HCT116 (cell line): ENCODE results near the gene ADIRF. TPM values are rescaled to one million over a fixed set of nuclear protein-coding genes. Genes with fewer than 3 reads are reported as not detected.
A peak's percentile ranks its signal among the peaks of the same experiment; 100 is the strongest.

Experiments used
- ATAC-seq: fragments of 200-7000 bp; cut with Tn5 transposase; 2 replicates; pipeline ENCODE4 v1.9.1; 2020; ENCODE audit warnings: mild to moderate bottlenecking, moderate library complexity
- BruUV-seq: library from RNA; stranded (reverse); fragments of 400-500 nt; replicated peaks from 2 replicates; lab custom pipeline; 2021; lab: Mats Ljungman, UMichigan
- CTCF ChIA-PET: fragments of 300-600 bp; sonication (Branson Sonifier 250); formaldehyde crosslinking; loops from one replicate; lab custom pipeline; 2021; ENCODE audit warnings: antibody characterized with exemption; lab: Charles Lee
- POLR2A ChIA-PET: fragments of 300-600, 350-600 bp; sonication (Branson Sonifier 250); formaldehyde crosslinking; loops from one replicate; lab custom pipeline; 2021; ENCODE audit warnings: antibody characterized with exemption; lab: Charles Lee
- RAD21 ChIA-PET, 2 experiments: fragments of 300-600 bp; sonication (Branson Sonifier 250); formaldehyde crosslinking; loops; one replicate each; lab custom pipeline; 2023; ENCODE audit warnings: low total read pairs in 2 of 2; ENCODE audit not compliant: uncharacterized antibody in 2 of 2, unreplicated experiment in 2 of 2, low non-redundant PET in 1 of 2; lab: Charles Lee
- DNase-seq: peaks from one replicate; pipeline ENCODE4 v3.0.0-alpha.2; 2010; ENCODE audit warnings: low read depth, low spot score
- H2AFZ ChIP-seq: fragments of 200-600 bp; shearing (Covaris generic), sonication (generic); 2 replicates; pipeline ENCODE4 v1.6.1; 2017; ENCODE audit warnings: low read depth, mixed run types, mixed read lengths, antibody characterized with exemption, low read length; ENCODE audit not compliant: poor library complexity, severe bottlenecking
- H3K27ac ChIP-seq: 2 replicates; pipeline ENCODE4 v1.5.1; 2012; ENCODE audit warnings: low read depth, low read length
- H3K27me3 ChIP-seq: fragments of 200-600 bp; sonication (generic); 2 replicates; pipeline ENCODE4 v1.6.1; 2016; ENCODE audit warnings: mixed run types, low read length, mixed read lengths; ENCODE audit not compliant: insufficient read depth
- H3K36me3 ChIP-seq, 2 experiments: fragments of 200-500 bp in 1 of 2; fragments of 200-600 bp in 1 of 2; sonication (Bioruptor generic) in 1 of 2; sonication (generic) in 1 of 2; 2 replicates each; pipeline versions ENCODE4 v1.5.1 to v1.6.1; 2014 to 2016; ENCODE audit warnings: low read length in 2 of 2, inconsistent platforms in 1 of 2, mixed read lengths in 1 of 2, mixed run types in 1 of 2; ENCODE audit not compliant: insufficient read depth in 2 of 2, control insufficient read depth in 1 of 2
- H3K4me1 ChIP-seq, 2 experiments: fragments of 200-600 bp in 1 of 2; sonication (generic) in 1 of 2; 2 replicates each; pipeline versions ENCODE4 v1.5.1 to v1.6.1; 2012 to 2017; ENCODE audit warnings: low read length in 2 of 2, inconsistent platforms in 1 of 2, mild to moderate bottlenecking in 1 of 2, mixed read lengths in 1 of 2, mixed run types in 1 of 2, moderate library complexity in 1 of 2; ENCODE audit not compliant: insufficient read depth in 2 of 2, control insufficient read depth in 1 of 2
- H3K4me2 ChIP-seq: fragments of 200-600 bp; sonication (generic); 2 replicates; pipeline ENCODE4 v1.6.1; 2017; ENCODE audit warnings: mixed run types, low read length, mixed read lengths
- H3K4me3 ChIP-seq, 2 experiments: fragments of 200-600 bp in 1 of 2; sonication (generic) in 1 of 2; replicated peaks in 1 of 2; 2 replicates each; pipeline ENCODE4 v1.5.1; 2011 to 2016; ENCODE audit warnings: low read length in 2 of 2, control low read depth in 1 of 2, low read depth in 1 of 2, mild to moderate bottlenecking in 1 of 2, mixed read lengths in 1 of 2, mixed run types in 1 of 2
- H3K79me2 ChIP-seq: fragments of 200-600 bp; sonication (generic); 2 replicates; pipeline ENCODE4 v1.6.1; 2017; ENCODE audit warnings: mild to moderate bottlenecking, mixed run types, low read length, moderate library complexity, mixed read lengths; ENCODE audit not compliant: insufficient read depth
- H3K9ac ChIP-seq: fragments of 200-600 bp; sonication (generic); 2 replicates; pipeline ENCODE4 v1.6.1; 2016; ENCODE audit warnings: low read length, mixed read lengths
- H3K9me2 ChIP-seq: fragments of 200-600 bp; sonication (generic), shearing (Covaris generic); 2 replicates; pipeline ENCODE4 v1.6.1; 2017; ENCODE audit warnings: mixed run types, mild to moderate bottlenecking, moderate library complexity; ENCODE audit not compliant: insufficient read depth
- H3K9me3 ChIP-seq, 2 experiments: fragments of 200-500 bp in 1 of 2; fragments of 200-600 bp in 1 of 2; sonication (Bioruptor generic) in 1 of 2; sonication (generic) in 1 of 2; 2 replicates each; pipeline ENCODE4 v1.6.1; 2014 to 2017; ENCODE audit warnings: low read length in 2 of 2, mixed read lengths in 2 of 2, inconsistent platforms in 1 of 2, low read depth in 1 of 2, mild to moderate bottlenecking in 1 of 2, mixed run types in 1 of 2, moderate library complexity in 1 of 2; ENCODE audit not compliant: control insufficient read depth in 1 of 2, insufficient read depth in 1 of 2
- H4K20me1 ChIP-seq: fragments of 200-600 bp; sonication (generic), shearing (Covaris generic); 2 replicates; pipeline ENCODE4 v1.6.1; 2017; ENCODE audit warnings: mixed run types, mild to moderate bottlenecking, moderate library complexity; ENCODE audit not compliant: insufficient read depth
- ATF3 ChIP-seq: IDR thresholded peaks from 2 replicates; pipeline ENCODE4 v1.6.1; 2012
- CBX3 ChIP-seq: IDR thresholded peaks from 2 replicates; pipeline ENCODE4 v1.6.1; 2012; ENCODE audit warnings: low read depth
- CEBPB ChIP-seq: IDR thresholded peaks from 2 replicates; pipeline ENCODE4 v1.6.1; 2012; ENCODE audit warnings: low read depth
- EGR1 ChIP-seq: IDR thresholded peaks from 2 replicates; pipeline ENCODE4 v1.6.1; 2012; ENCODE audit warnings: low read depth
- EZH2phosphoT487 ChIP-seq: fragments of 200-600 bp; IDR thresholded peaks from 2 replicates; pipeline ENCODE4 v1.6.1; 2018; ENCODE audit warnings: antibody characterized with exemption, borderline replicate concordance
- FOSL1 ChIP-seq: IDR thresholded peaks from 2 replicates; pipeline ENCODE4 v1.6.1; 2012; ENCODE audit warnings: low read depth
- JUND ChIP-seq: IDR thresholded peaks from 2 replicates; pipeline ENCODE4 v1.6.1; 2012
- MAX ChIP-seq: IDR thresholded peaks from 2 replicates; pipeline ENCODE4 v1.6.1; 2012
- POLR2A ChIP-seq: IDR thresholded peaks from 2 replicates; pipeline ENCODE4 v1.7.0; 2011; ENCODE audit warnings: borderline replicate concordance; ENCODE audit not compliant: insufficient read depth, insufficient read length; ENCODE audit errors: extremely low read depth
- RAD21 ChIP-seq: IDR thresholded peaks from 2 replicates; pipeline ENCODE4 v1.6.1; 2012; ENCODE audit warnings: low read depth, mild to moderate bottlenecking
- REST ChIP-seq: IDR thresholded peaks from 2 replicates; pipeline ENCODE4 v1.6.1; 2012; ENCODE audit warnings: low read depth
- SP1 ChIP-seq: IDR thresholded peaks from 2 replicates; pipeline ENCODE4 v1.6.1; 2012; ENCODE audit warnings: low read depth
- SRF ChIP-seq: IDR thresholded peaks from 2 replicates; pipeline ENCODE4 v1.6.1; 2012; ENCODE audit warnings: low read depth
- TCF7L2 ChIP-seq: IDR thresholded peaks from 2 replicates; pipeline ENCODE4 v1.7.0; 2011; ENCODE audit warnings: borderline replicate concordance, inconsistent platforms; ENCODE audit not compliant: insufficient read depth, insufficient read length; ENCODE audit errors: extremely low read depth
- YY1 ChIP-seq: IDR thresholded peaks from 2 replicates; pipeline ENCODE4 v1.6.1; 2011; ENCODE audit warnings: low read length, low read depth, moderate library complexity, mild to moderate bottlenecking; ENCODE audit not compliant: insufficient replicate concordance; ENCODE audit errors: extremely low read depth
- ZBTB33 ChIP-seq: IDR thresholded peaks from 2 replicates; pipeline ENCODE4 v1.6.1; 2011; ENCODE audit warnings: mild to moderate bottlenecking, low read length, moderate library complexity; ENCODE audit not compliant: insufficient replicate concordance; ENCODE audit errors: extremely low read depth
- ZNF274 ChIP-seq: fragments of 200-500 bp; sonication (Bioruptor generic); IDR thresholded peaks from 2 replicates; pipeline ENCODE4 v1.6.1; 2014; ENCODE audit warnings: mild to moderate bottlenecking, low read depth, low read length, inconsistent platforms
- intact Hi-C: fragments of 100-400 bp; cut with micrococcal nuclease; formaldehyde crosslinking; loops from 2 replicates; pipeline ENCODE4 v1.10.0; 2022
- total RNA-seq: library from RNA; stranded (reverse); gene quantifications from one replicate; pipeline ENCODE4 v1.2.1, GENCODE V29; 2021; ENCODE audit not compliant: unreplicated experiment

The ADIRF gene
- total RNA-seq, 1 experiment from 2014 or later = 448 TPM

- no peak for ATAC-seq
- DNase-seq = no peak
- RAD21 ChIA-PET = interaction anchor here (1.0 to 1.5 kb wide), 2 partner anchors 13 to 14 kb away, joined by 3 to 4 read pairs; no protein-coding TSS in a partner anchor
- peak overlapping the region; percentile 50 to 57 for H3K4me3 ChIP-seq
- H3K27ac ChIP-seq = peak overlapping the region; percentile 94
- H3K4me2 ChIP-seq = peak overlapping the region; percentile 100
- H3K9ac ChIP-seq = peak overlapping the region; percentile 71
- no peak overlapping the region for H2AFZ ChIP-seq
- no peaks in the 10 kb centered on the region for H3K36me3 ChIP-seq
- BruUV-seq = no TSS peak
- no peak for TF ChIP-seq ZBTB33
- TF ChIP-seq TCF7L2 = no peak
- no peak for TF ChIP-seq YY1
- no peak for TF ChIP-seq EZH2phosphoT487
- TF ChIP-seq CBX3 = no peak
- TF ChIP-seq RAD21 = no peak
- TF ChIP-seq FOSL1 = no peak
- no peak for TF ChIP-seq SP1
- no peak for TF ChIP-seq ZNF274
- no peak for TF ChIP-seq EGR1
- no peak for TF ChIP-seq POLR2A
- TF ChIP-seq REST = no peak
- TF ChIP-seq JUND = no peak
- no peak for TF ChIP-seq MAX
- no peak for TF ChIP-seq ATF3
- TF ChIP-seq SRF = no peak
- TF ChIP-seq CEBPB = no peak
- intact Hi-C loops = loop anchor here (1.0 to 5.0 kb wide), 2 partner anchors 20 to 247 kb away; no protein-coding TSS in a partner anchor
- peaks cover 8% of the 10 kb centered on the region; the same call in 1 of the 2 replicates for H3K79me2 ChIP-seq
- no peaks in the 10 kb centered on the region for H4K20me1 ChIP-seq
- H3K9me2 ChIP-seq = no peaks in the 10 kb centered on the region
- CTCF ChIA-PET = interaction anchor here (0.9 to 3.7 kb wide), 3 partner anchors 10 to 248 kb away, joined by 3 to 36 read pairs (median 10); partner anchors contain the start of gene ADIRF
- H3K27me3 ChIP-seq = no peaks in the 10 kb centered on the region
- no peaks in the 10 kb centered on the region for H3K9me3 ChIP-seq
- H3K4me1 ChIP-seq = peaks cover 46 to 79% of the 10 kb centered on the region in 2 experiments
- POLR2A ChIA-PET = interaction anchor here (5.7 kb wide), 1 partner anchor 9 kb away, joined by 58 read pairs; the partner anchor contains the start of gene ADIRF
Observed at GRCh38 chr10:86959737-86960002, 8.6 kb upstream of the ADIRF start.
